GM20000 (cell line): ENCODE measurements around the gene PSMA5.

ENCODE experiments used
- DNase-seq: peaks from one replicate; pipeline ENCODE4 v3.0.0; 2012; ENCODE audit warnings: low spot score
- TF ChIP-seq, protein P1 (sequence below): IDR thresholded peaks from 2 replicates; pipeline ENCODE4 v1.5.1; 2012; ENCODE audit warnings: mild to moderate bottlenecking, control low read depth; ENCODE audit errors: extremely low read depth, missing control alignments

The PSMA5 gene

DNA sequence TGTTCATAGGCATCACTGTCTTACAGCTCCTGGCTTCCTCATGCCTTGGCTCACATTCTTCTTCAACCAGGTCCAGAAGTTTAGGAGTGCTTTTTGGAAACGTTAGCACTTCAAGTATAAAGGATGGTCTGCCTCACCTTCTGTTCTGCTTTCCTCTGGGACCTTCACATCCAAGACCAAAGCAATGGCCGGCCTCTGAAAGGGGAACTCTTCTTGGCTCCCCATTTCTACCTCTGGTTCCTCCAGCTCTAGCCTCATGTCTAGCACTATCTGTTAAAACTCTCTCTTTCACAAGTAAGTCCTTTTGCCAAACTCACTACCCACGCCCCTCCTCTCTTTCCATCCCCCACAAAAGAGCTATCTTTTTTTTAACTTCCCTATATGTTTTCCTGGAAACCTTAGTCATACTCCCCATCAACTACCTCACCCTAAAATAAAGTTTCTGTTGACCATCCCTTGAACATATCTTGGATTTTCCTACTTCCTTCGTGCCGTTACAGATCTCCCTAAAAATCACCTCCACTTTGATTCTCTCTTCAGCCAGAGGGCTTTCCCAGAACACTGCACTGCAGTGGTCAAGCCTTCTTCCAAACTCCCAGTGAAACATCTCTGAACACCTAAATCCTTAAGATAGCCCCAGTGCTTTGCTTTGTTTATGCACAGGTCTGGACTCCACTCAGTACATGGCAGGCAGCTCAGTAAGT, 36.5 kb downstream of the PSMA5 start:
- TF ChIP-seq, protein P1, sequence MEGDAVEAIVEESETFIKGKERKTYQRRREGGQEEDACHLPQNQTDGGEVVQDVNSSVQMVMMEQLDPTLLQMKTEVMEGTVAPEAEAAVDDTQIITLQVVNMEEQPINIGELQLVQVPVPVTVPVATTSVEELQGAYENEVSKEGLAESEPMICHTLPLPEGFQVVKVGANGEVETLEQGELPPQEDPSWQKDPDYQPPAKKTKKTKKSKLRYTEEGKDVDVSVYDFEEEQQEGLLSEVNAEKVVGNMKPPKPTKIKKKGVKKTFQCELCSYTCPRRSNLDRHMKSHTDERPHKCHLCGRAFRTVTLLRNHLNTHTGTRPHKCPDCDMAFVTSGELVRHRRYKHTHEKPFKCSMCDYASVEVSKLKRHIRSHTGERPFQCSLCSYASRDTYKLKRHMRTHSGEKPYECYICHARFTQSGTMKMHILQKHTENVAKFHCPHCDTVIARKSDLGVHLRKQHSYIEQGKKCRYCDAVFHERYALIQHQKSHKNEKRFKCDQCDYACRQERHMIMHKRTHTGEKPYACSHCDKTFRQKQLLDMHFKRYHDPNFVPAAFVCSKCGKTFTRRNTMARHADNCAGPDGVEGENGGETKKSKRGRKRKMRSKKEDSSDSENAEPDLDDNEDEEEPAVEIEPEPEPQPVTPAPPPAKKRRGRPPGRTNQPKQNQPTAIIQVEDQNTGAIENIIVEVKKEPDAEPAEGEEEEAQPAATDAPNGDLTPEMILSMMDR, result no peak
- DNase-seq, result no peak

DNA sequence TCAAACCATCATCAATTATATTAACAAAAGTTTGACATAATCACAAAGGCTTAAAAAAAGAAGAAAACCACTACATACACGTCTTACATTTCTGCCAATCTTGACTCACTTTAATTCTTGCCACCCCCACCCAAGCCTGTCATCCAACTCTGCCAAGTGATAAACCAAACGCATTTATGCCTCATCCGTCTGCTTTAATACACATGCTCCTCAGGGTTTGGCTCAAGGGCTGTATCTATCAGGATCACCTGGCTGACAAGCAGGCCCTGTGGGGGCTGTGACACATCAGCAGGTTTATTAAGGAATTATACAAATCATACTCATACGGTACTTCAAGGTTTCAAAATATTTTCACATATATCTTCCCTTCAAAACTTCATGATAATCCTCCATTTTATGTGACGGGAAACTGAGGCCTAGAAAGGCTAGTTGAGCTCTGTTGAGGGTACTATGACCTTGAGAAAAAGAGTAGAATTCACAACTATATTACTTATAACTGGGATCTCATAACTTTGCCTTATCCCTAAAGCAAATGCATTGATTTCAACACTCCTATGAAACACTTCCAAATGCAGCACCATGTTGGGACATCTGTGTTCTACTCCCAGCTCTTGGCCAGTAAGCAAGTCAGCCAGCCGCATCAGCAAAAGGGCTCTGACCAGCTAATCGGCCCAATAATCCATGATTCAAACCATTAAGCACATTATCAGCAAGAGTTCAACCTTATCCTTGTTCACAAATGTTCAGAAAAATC, 37.2 kb downstream of the PSMA5 start:
- no peak for DNase-seq
- TF ChIP-seq, protein P1, result no peak

DNA sequence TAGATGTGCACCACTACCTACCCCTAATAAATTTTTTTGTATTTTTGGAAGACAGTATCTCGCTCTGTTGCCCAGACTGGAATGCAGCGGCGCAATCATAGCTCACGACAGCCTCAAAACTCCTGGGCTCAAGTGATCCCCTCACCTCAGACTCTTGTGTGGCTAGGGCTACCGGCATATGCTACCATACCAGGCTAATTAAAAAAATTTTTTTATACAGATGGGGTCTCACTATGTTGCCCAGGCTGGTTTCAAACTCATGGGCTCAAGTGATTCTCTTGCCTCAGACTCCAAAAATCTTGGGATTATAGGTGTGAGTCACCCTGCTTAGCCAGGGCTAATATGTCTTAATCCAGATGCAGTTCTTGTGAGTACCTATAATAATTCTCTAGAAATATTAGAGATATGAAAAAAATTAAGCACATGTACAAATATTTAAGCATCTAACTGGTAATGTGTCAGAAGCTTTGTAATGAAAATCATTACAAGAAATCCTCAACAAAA, 38.0 kb downstream of the PSMA5 start:
- TF ChIP-seq, protein P1, result no peak
- DNase-seq, result no peak

DNA sequence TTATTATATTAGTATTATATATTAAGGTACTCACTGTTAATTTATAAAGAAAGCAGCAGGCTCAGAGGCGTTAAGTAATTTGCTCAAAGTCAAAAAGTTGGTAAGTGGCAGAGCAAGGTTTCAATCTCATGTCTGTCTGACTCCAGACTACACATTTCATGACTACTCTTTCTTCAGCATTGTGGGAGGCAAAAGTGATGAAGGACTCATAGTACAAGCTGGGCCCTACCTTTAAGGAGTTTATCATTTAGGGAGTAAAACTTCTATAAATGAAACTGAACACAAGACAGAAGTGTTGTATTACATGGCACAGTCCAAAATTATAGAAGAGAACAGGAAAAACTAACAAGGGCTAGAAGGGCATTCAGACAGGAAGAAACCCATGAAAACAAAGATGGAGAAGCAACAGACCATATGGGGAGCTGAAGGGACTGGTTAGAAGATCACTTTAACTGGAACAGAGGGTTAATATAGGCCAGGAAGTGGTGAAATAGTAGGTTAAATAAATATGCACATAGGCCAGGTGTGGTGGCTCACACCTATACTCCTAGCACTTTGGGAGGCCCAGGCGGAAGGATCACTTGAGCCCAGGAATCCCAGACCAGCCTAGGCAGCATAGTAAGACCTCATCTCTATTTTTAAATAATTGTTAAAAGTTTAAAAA, 40.1 kb downstream of the PSMA5 start:
- DNase-seq, result no peak
- TF ChIP-seq, protein P1, result no peak

DNA sequence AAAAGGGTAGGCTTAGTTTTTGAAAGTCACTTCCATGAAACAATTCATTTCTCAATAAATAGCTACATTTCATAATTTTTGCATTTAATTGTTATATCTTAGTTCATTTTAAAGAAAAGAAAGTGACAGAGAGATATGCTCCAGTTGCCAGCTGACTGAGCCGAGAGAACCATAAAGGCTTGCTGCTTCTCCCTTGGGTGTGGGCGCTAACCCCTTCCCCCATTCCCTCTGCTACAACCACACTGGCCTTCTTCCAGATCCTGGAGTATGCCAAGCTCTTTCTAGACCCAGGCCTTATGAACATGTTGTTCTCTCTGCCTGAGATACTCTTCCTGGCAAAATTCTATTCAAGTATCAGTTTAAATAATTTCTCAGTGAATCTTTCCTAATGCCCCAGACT, 40.8 kb downstream of the PSMA5 start:
- no peak for DNase-seq
- TF ChIP-seq, protein P1, result no peak

DNA sequence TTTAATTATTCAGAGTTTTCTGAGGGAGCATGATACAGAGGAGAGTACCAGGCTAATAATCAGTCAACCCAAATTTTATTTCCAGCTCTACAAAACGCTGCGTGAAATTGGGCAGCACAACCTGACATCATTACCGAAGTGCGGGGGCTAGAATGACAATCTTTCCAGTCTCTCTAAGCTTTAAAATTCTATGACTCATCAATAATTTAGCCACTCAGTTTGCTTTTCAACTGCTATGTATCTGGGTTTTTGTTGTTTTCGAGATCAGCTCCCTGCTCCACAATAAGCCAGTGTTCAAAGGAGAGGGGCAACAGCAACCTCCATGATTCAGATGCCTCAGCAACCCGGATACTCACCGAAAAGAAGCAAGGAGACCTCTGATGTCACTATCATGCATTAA, 42.4 kb downstream of the PSMA5 start:
- TF ChIP-seq, protein P1, result no peak
- DNase-seq, result no peak
